Stimulated activated CD8-positive, alpha-beta memory T cell treated with anti-CD3 and anti-CD28 coated beads, Interleukin-4, amount 100 ng/mL, for 1 hour (primary cell): ENCODE data around the gene NEK11.

Source experiments
- DNase-seq, 2 donors: peaks; one replicate each; pipeline ENCODE4 v3.0.0-alpha.2; 2020; ENCODE audit warnings: low read depth in 2 of 2, low spot score in 1 of 2

Gene NEK11

GRCh38 chr3:131396170-131396569 lies 369.5 kb downstream of the NEK11 start:
- DNase-seq: no peak

DNA sequence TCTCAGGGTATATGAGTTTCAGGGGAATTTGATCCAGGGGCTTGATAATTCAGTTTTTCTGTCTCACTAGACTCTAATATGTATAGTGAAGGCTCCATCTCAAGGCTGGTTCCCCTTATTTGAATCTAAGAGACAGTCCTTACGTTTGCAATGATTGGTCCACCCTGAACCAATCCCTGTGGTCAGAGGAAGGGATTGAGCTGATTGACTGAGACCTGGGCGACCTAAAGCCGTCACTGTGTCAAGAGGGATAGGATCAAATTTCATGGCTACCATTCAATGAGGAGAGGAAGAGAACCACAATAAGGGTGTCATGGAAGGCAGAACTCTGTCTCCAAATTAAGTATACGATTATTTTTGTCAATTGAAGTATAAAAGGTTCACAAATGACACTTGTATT lies 371.2 kb downstream of the NEK11 start:
- DNase-seq: no peak
